H1 (cell line): ENCODE measurements around the gene IQUB. TPM values are rescaled to one million over a fixed set of nuclear protein-coding genes. Genes with fewer than 3 reads are reported as not detected.

Experiments used
- HDAC6 ChIP-seq: IDR thresholded peaks from one replicate; pipeline ENCODE4 v1.7.1; 2012; ENCODE audit warnings: low read depth, mild to moderate bottlenecking, inconsistent platforms, low read length, moderate library complexity
- TCF12 ChIP-seq: IDR thresholded peaks from 2 replicates; pipeline ENCODE4 v1.6.1; 2011; ENCODE audit warnings: low read depth, mild to moderate bottlenecking, low read length
- polyA plus RNA-seq, 7 experiments: library from polyadenylated mRNA; depleted of rRNA in 3 of 7; stranded (reverse) in 5 of 7; unstranded in 2 of 7; fragments of >200 nt in 5 of 7; fragments of 200-250 nt in 2 of 7; gene quantifications; 1 replicate in 5 of 7; 2 replicates in 1 of 7; 4 replicates in 1 of 7; pipeline versions ENCODE4 v1.2.1 to v1.2.3, GENCODE V29; 2011 to 2013; ENCODE audit warnings: missing spikeins in 2 of 7, mixed read lengths in 2 of 7
- total RNA-seq: library from RNA; stranded (reverse); fragmentation: NEBNext Ultra II Directional; extraction: Animal tissue kit (Norgen Biotek cat#: 25700); gene quantifications from 2 replicates; pipeline ENCODE4 v1.2.1, GENCODE V29; 2021

IQUB gene
- total and polyA plus RNA-seq, 2 of the 8 experiments (the other 6 are each of a cell fraction or from before 2014, with no cell fraction given), result 0.12 to 0.82 TPM

DNA sequence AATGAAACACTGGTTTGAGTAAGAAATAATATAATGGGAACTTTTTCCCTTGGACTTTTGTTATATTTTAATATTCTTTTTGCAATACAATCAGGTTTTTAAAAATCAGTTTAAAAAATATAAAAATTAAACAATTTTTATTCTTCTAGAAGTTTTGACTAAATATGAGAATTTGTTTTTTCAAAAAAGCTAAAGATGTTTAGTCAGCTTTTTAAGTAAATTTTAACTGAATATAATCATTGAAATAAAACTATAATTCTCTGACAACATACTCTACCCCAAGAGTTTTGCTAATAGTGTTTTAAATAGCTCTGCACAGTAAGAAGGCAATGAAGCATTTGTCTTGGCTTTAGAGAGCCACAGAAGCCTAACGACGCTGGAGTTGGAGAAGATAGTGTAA lies 70.5 kb downstream of the IQUB start (continued):
- TF ChIP-seq HDAC6 (no peak), TCF12 (no peak)
